ENCODE data around the gene MRPL24. TPM values are rescaled to one million over a fixed set of nuclear protein-coding genes. Genes with fewer than 3 reads are reported as not detected.

Gene MRPL24
- total and polyA plus RNA-seq, 2 of the 13 experiments (the other 11 are each of a cell fraction or from before 2014, with no cell fraction given), result 38.1 to 42.9 TPM

DNA sequence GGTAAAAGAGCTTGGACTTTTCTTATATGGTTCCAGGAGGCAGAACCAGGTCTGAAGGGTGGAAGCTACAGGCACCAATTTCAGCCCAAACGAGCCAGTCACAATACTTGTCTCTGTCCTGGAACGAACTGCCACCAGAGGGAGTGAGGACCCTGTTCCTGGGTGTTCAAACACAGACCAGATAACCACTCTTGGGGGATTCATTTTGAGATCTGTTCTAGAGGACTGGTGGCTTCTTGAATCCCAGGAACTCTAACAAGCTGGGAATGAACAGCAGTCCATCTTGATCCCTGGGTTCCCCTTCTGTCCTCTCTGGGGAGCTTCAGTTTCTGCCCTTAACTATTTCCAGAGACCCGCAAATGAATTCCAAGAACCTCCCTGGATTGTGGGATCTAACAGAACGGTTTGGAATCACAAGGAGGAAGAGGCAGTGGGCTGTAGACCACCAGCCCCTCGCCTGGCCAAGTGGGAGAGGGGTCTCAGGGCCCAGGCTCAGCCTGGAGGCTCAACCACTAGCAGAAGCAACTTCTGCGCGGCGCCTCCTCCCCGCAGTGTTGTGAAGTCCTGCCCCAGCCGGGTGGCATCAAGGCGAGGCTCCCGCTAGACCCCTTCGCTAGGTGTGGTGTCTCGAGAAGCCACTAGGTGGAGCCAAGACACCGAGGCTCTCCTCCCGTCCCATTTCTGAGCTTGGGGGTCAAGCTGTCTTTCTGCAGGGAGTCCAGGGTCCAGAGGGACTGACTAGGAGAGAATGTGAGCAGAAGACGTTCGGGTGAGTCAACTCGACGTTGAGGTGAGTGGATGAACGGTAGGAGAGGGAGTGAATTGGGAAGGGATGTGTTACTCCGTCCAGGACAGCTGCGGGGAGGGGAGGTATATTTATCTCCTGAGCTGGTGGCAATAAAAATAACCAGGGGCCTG lies 51.6 kb downstream of the MRPL24 start (continued):
- TF ChIP-seq, protein P1, sequence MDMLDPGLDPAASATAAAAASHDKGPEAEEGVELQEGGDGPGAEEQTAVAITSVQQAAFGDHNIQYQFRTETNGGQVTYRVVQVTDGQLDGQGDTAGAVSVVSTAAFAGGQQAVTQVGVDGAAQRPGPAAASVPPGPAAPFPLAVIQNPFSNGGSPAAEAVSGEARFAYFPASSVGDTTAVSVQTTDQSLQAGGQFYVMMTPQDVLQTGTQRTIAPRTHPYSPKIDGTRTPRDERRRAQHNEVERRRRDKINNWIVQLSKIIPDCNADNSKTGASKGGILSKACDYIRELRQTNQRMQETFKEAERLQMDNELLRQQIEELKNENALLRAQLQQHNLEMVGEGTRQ (IDR thresholded peaks at IDR 0.05; ENCODE audit: low read depth, low read length), result no peak
- TF ChIP-seq, protein P1 (CRISPR knock-in tag; IDR thresholded peaks at IDR 0.05; ENCODE audit: borderline replicate concordance), result no peak
- TF ChIP-seq ZNF720 (CRISPR knock-in tag; IDR thresholded peaks at IDR 0.05) (no peak), ZNF503 (CRISPR knock-in tag; IDR thresholded peaks at IDR 0.05) (no peak), HNRNPL (IDR thresholded peaks at IDR 0.05; ENCODE audit: low read depth, low read length) (peak; percentile 73; the same call in 1 of the 2 replicates), ESRRA (CRISPR knock-in tag; IDR thresholded peaks at IDR 0.05; ENCODE audit: low read depth) (no peak), ZFP62 (CRISPR knock-in tag; IDR thresholded peaks at IDR 0.05) (no peak), RNF2 (conservative IDR thresholded peaks at IDR 0.05; ENCODE audit: low read depth) (no peak), RAD21 (CRISPR knock-in tag; IDR thresholded peaks at IDR 0.05) (peak; percentile 87), RFXANK (CRISPR knock-in tag; IDR thresholded peaks at IDR 0.05) (no peak), CREBL2 (CRISPR knock-in tag; IDR thresholded peaks at IDR 0.05; ENCODE audit: borderline replicate concordance) (no peak), AGO2 (optimal IDR thresholded peaks at IDR 0.05; ENCODE audit: low read depth, low read length) (no peak), ZNF564 (CRISPR knock-in tag; IDR thresholded peaks at IDR 0.05) (no peak), ZNF205 (CRISPR knock-in tag; IDR thresholded peaks at IDR 0.05) (peak; percentile 19; the same call in 1 of the 2 replicates), ATRX (CRISPR knock-in tag; IDR thresholded peaks at IDR 0.05; ENCODE audit: borderline replicate concordance) (no peak; the same call in 1 of the 2 replicates), AKNA (CRISPR knock-in tag; IDR thresholded peaks at IDR 0.05; ENCODE audit: borderline replicate concordance) (no peak)
- TF ChIP-seq, protein P2, sequence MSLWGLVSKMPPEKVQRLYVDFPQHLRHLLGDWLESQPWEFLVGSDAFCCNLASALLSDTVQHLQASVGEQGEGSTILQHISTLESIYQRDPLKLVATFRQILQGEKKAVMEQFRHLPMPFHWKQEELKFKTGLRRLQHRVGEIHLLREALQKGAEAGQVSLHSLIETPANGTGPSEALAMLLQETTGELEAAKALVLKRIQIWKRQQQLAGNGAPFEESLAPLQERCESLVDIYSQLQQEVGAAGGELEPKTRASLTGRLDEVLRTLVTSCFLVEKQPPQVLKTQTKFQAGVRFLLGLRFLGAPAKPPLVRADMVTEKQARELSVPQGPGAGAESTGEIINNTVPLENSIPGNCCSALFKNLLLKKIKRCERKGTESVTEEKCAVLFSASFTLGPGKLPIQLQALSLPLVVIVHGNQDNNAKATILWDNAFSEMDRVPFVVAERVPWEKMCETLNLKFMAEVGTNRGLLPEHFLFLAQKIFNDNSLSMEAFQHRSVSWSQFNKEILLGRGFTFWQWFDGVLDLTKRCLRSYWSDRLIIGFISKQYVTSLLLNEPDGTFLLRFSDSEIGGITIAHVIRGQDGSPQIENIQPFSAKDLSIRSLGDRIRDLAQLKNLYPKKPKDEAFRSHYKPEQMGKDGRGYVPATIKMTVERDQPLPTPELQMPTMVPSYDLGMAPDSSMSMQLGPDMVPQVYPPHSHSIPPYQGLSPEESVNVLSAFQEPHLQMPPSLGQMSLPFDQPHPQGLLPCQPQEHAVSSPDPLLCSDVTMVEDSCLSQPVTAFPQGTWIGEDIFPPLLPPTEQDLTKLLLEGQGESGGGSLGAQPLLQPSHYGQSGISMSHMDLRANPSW (CRISPR knock-in tag; IDR thresholded peaks at IDR 0.05; ENCODE audit: borderline replicate concordance), result no peak

All from HepG2 (cell line).